Transverse colon (tissue), 4 donors: Measurements from ENCODE around the gene EYA2. TPM values are rescaled to one million over a fixed set of nuclear protein-coding genes. Genes with fewer than 3 reads are reported as not detected.

Experiments used
- DNase-seq: peaks from one replicate; pipeline ENCODE4 v3.0.0-alpha.2; 2019
- H3K27ac ChIP-seq, 4 donors: fragments of 200-600 bp; sonication (generic); 2 replicates each; pipeline ENCODE4 v1.5.1; 2016 to 2018; ENCODE audit warnings: inconsistent platforms in 4 of 4
- H3K27me3 ChIP-seq: fragments of 200-600 bp; sonication (generic); 2 replicates; pipeline ENCODE4 v1.5.1; 2017; ENCODE audit warnings: inconsistent platforms
- H3K36me3 ChIP-seq, 4 donors: fragments of 200-600 bp; sonication (generic); 2 replicates each; pipeline ENCODE4 v1.5.1; 2017 to 2019; ENCODE audit warnings: inconsistent platforms in 4 of 4
- H3K4me1 ChIP-seq, 4 donors: fragments of 200-600 bp; sonication (generic); 2 replicates each; pipeline ENCODE4 v1.5.1; 2017 to 2020; ENCODE audit warnings: inconsistent platforms in 4 of 4
- H3K4me3 ChIP-seq, 4 donors: fragments of 200-600 bp; sonication (generic); 1 replicate in 1 of 4; 2 replicates in 3 of 4; pipeline versions ENCODE4 v1.5.1 to v1.6.1; 2017 to 2019; ENCODE audit warnings: inconsistent platforms in 4 of 4
- H3K9me3 ChIP-seq, 2 donors: fragments of 200-600 bp; sonication (generic); 2 replicates each; pipeline ENCODE4 v1.5.1; 2017 to 2019; ENCODE audit warnings: inconsistent platforms in 2 of 2
- CTCF ChIP-seq, 5 experiments: fragments of 200-600 bp in 3 of 5; fragments of 450-650 bp in 2 of 5; sonication (generic) in 3 of 5; IDR thresholded peaks; 1 replicate in 2 of 5; 2 replicates in 3 of 5; pipeline ENCODE4 v1.5.1; 2016 to 2017; ENCODE audit warnings: antibody characterized with exemption in 5 of 5, inconsistent platforms in 3 of 5, mild to moderate bottlenecking in 2 of 5, moderate library complexity in 1 of 5
- EP300 ChIP-seq: sonication (generic); formaldehyde crosslinking; IDR thresholded peaks from one replicate; pipeline ENCODE4 v1.6.1; 2017; ENCODE audit warnings: antibody characterized with exemption, low read depth
- POLR2A ChIP-seq: fragments of 450-650 bp; IDR thresholded peaks from one replicate; pipeline ENCODE4 v1.6.1; 2016; ENCODE audit warnings: antibody characterized with exemption, mild to moderate bottlenecking, moderate library complexity
- POLR2AphosphoS5 ChIP-seq, 3 donors: sonication (generic); formaldehyde crosslinking; IDR thresholded peaks; one replicate each; pipeline ENCODE4 v1.6.1; 2016; ENCODE audit warnings: antibody characterized with exemption in 3 of 3
- WGBS, 2 donors: methylation state at CpG; one replicate each; pipeline ENCODE4 v1.1.5; 2018; ENCODE audit warnings: low coverage in 1 of 2; 5-methylcytosine and 5-hydroxymethylcytosine counted together
- in situ Hi-C, 4 donors: fragments of 200-750 bp; cut with MboI; loops; one replicate each; pipeline versions ENCODE4 v1.15.0 to v1.15.1; 2017; ENCODE audit warnings: low sequenced_read_pairs in 3 of 4, low pct_ligation_motif_present in 1 of 4, low pct_unique_long_range_greater_than_20kb in 1 of 4
- intact Hi-C: fragments of 100-400 bp; cut with DNase I; formaldehyde crosslinking; loops from one replicate; pipeline ENCODE4 v1.15.1; 2023; ENCODE audit warnings: low total_unique reads
- total RNA-seq, 4 donors: library from RNA; depleted of rRNA; stranded (reverse); fragments of >200 nt; gene quantifications; one replicate each; pipeline ENCODE4 v1.1.0, GENCODE V29; 2016

Gene EYA2
- total RNA-seq, 4 donors from 2014 or later: 4.5 to 17.5 (median 10.9) TPM

- H3K27me3 ChIP-seq: no peaks in the 10 kb centered on the region
- H3K9me3 ChIP-seq: no peaks in the 10 kb centered on the region
- TF ChIP-seq CTCF (IDR thresholded peaks at IDR 0.05) (no peak), EP300 (no peak), POLR2AphosphoS5 (IDR thresholded peaks at IDR 0.05) (no peak), POLR2A (no peak)
- 75 to 77% methylated on average over 4 to 5 of the region's 5 CpGs for WGBS, 2 donors
- no peaks in the 10 kb centered on the region for H3K4me1 ChIP-seq
- H3K4me3 ChIP-seq: no peak overlapping the region
- in situ Hi-C loops (loop anchor here in 1 of 4 donors (10.0 kb wide), 1 partner anchor 377 kb away; no protein-coding TSS in a partner anchor), intact Hi-C loops (no loop called here)
- no peaks in the 10 kb centered on the region for H3K36me3 ChIP-seq
- DNase-seq: no peak
- H3K27ac ChIP-seq: no peak overlapping the region
Observed at GRCh38 chr20:47141941-47142773, 247.5 kb downstream of the EYA2 start.

- intact Hi-C loops (no loop called here), in situ Hi-C loops (loop anchor here in 1 of 4 donors (10.0 kb wide), 1 partner anchor 378 kb away; no protein-coding TSS in a partner anchor)
Observed at GRCh38 chr20:47142774-47143170, 248.1 kb downstream of the EYA2 start.

DNA sequence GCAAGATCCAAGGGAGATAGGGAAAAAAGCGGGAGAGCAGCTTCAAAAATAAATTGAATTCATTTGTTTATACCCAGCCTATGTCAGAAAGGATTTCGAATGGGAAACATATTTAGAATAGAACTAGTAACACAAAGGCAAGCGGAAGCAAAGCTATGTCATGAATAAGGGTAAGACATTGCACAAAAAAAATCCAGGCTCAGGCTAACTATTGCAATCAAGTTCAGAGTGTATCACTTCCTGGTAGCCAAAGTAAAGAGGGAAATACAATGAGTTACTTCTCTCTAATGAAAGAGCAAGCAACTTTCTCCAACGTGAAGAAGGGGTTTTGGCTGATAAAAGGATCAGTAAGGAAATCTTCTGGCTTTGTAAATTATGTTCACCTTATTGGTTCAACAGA, 249.0 kb downstream of the EYA2 start:
- in situ Hi-C loops (loop anchor here in 1 of 4 donors (10.0 kb wide), 1 partner anchor 379 kb away; no protein-coding TSS in a partner anchor), intact Hi-C loops (no loop called here)
- Histone ChIP-seq H3K9me3 (no peaks in the 10 kb centered on the region), H3K27ac (no peak overlapping the region), H3K36me3 (no peaks in the 10 kb centered on the region), H3K4me1 (no peaks in the 10 kb centered on the region), H3K4me3 (no peak overlapping the region), H3K27me3 (no peaks in the 10 kb centered on the region)
- WGBS, 2 donors: 58 to 67% methylated on average over 4 of the region's 4 CpGs
- no peak for TF ChIP-seq POLR2A
- no peak for TF ChIP-seq EP300
- TF ChIP-seq CTCF (IDR thresholded peaks at IDR 0.05): no peak
- DNase-seq: no peak

More at GRCh38 chr20:47142774-47143170, 248.1 kb downstream of the EYA2 start:
- no peak overlapping the region for H3K27ac ChIP-seq
- H3K4me3 ChIP-seq: no peak overlapping the region
- no peak for DNase-seq
- no peaks in the 10 kb centered on the region for H3K36me3 ChIP-seq
- no peaks in the 10 kb centered on the region for H3K9me3 ChIP-seq
- TF ChIP-seq CTCF (IDR thresholded peaks at IDR 0.05): no peak
- TF ChIP-seq POLR2A: no peak
- TF ChIP-seq POLR2AphosphoS5 (IDR thresholded peaks at IDR 0.05): no peak
- TF ChIP-seq EP300: no peak
- 89 to 90% methylated on average over 13 to 14 of the region's 14 CpGs for WGBS, 2 donors
- H3K27me3 ChIP-seq: no peaks in the 10 kb centered on the region
- H3K4me1 ChIP-seq: no peaks in the 10 kb centered on the region

- 83 to 98% methylated on average over 4 of the region's 4 CpGs for WGBS, 2 donors
- no peak overlapping the region for H3K4me3 ChIP-seq
- no peak overlapping the region for H3K27ac ChIP-seq
- no peak for DNase-seq
- H3K4me1 ChIP-seq: no peaks in the 10 kb centered on the region
- H3K9me3 ChIP-seq: no peaks in the 10 kb centered on the region
- intact Hi-C loops (no loop called here), in situ Hi-C loops (loop anchor here in 1 of 4 donors (10.0 kb wide), 1 partner anchor 380 kb away; no protein-coding TSS in a partner anchor)
- H3K36me3 ChIP-seq: no peaks in the 10 kb centered on the region
- no peak for TF ChIP-seq POLR2AphosphoS5 (IDR thresholded peaks at IDR 0.05)
- TF ChIP-seq EP300: no peak
- no peak for TF ChIP-seq POLR2A
- no peak for TF ChIP-seq CTCF (IDR thresholded peaks at IDR 0.05)
- no peaks in the 10 kb centered on the region for H3K27me3 ChIP-seq
Observed at GRCh38 chr20:47144463-47144862, 249.8 kb downstream of the EYA2 start.
